Lung (tissue), 12 donors: ENCODE results near the gene HSD17B12. TPM values are rescaled to one million over a fixed set of nuclear protein-coding genes. Genes with fewer than 3 reads are reported as not detected.

Source experiments
- ATAC-seq: fragments of 200-7000 bp; cut with Tn5 transposase; one replicate; pipeline ENCODE4 v1.9.1; 2020; ENCODE audit warnings: moderate number of reproducible peaks; ENCODE audit not compliant: insufficient read depth, low FRiP score
- DNase-seq, 3 donors: peaks; one replicate each; pipeline ENCODE4 v3.0.0-alpha.2; 2013 to 2017
- H3K27ac ChIP-seq, 2 donors: one replicate each; pipeline ENCODE4 v1.5.1; 2013; ENCODE audit warnings: mild to moderate bottlenecking in 2 of 2, moderate library complexity in 2 of 2, control low read depth in 1 of 2, inconsistent platforms in 1 of 2, low read depth in 1 of 2, low read length in 1 of 2
- H3K27me3 ChIP-seq, 3 donors: one replicate each; pipeline ENCODE4 v1.5.1; 2013; ENCODE audit warnings: low read length in 2 of 3; ENCODE audit not compliant: control insufficient read depth in 3 of 3, insufficient read depth in 3 of 3
- H3K36me3 ChIP-seq, 4 donors: one replicate each; pipeline ENCODE4 v1.5.1; 2013; ENCODE audit warnings: low read length in 4 of 4, mild to moderate bottlenecking in 1 of 4, moderate library complexity in 1 of 4; ENCODE audit not compliant: control insufficient read depth in 4 of 4, insufficient read depth in 4 of 4
- H3K4me1 ChIP-seq, 5 donors: one replicate each; pipeline ENCODE4 v1.5.1; 2013; ENCODE audit warnings: low read length in 5 of 5, mild to moderate bottlenecking in 2 of 5, moderate library complexity in 1 of 5; ENCODE audit not compliant: control insufficient read depth in 5 of 5, insufficient read depth in 5 of 5
- H3K4me3 ChIP-seq: one replicate; pipeline ENCODE4 v1.5.1; 2013; ENCODE audit warnings: mild to moderate bottlenecking, control low read depth, moderate library complexity
- H3K9ac ChIP-seq, 2 donors: one replicate each; pipeline ENCODE4 v1.5.1; 2013; ENCODE audit warnings: low read length in 2 of 2, control low read depth in 1 of 2; ENCODE audit not compliant: insufficient read depth in 1 of 2
- H3K9me3 ChIP-seq, 4 donors: one replicate each; pipeline ENCODE4 v1.5.1; 2013; ENCODE audit warnings: low read length in 3 of 4, mild to moderate bottlenecking in 1 of 4, moderate library complexity in 1 of 4; ENCODE audit not compliant: control insufficient read depth in 4 of 4, insufficient read depth in 3 of 4
- CTCF ChIP-seq: IDR thresholded peaks from 2 replicates; pipeline ENCODE4 v1.5.1; 2012; ENCODE audit warnings: mild to moderate bottlenecking; ENCODE audit errors: control extremely low read depth, extremely low read depth
- WGBS, 2 donors: extraction: QIAGEN DNeasy Blood & Tissue Kit; methylation state at CpG; one replicate each; pipeline ENCODE4 v1.1.7; 2013; 5-methylcytosine and 5-hydroxymethylcytosine counted together
- polyA plus RNA-seq, 2 donors: library from polyadenylated mRNA; stranded (reverse); fragments of 200-250 nt; gene quantifications; one replicate each; pipeline ENCODE4 v1.2.1, GENCODE V29; 2013
- total RNA-seq, 2 donors: library from RNA; depleted of rRNA in 1 of 2; stranded (reverse); fragments of >200 nt in 1 of 2; gene quantifications; one replicate each; pipeline ENCODE4 v1.2.1, GENCODE V29; 2014 to 2021
- donor health status: control.
- donor health status: control.
- donor health status: Bipolar disorder and iron deficiency.
- donor health status: healthy.
- donor health status: DM: yes; HTN: yes; CAD: no.

Gene HSD17B12
- total and polyA plus RNA-seq, 4 donors: 37.3 to 118 (median 87.1) TPM

- Histone ChIP-seq H3K36me3 (peaks cover 2 to 5% (median 4%) of the 10 kb centered on the region in 4 donors), H3K9ac (no peak overlapping the region), H3K9me3 (no peaks in the 10 kb centered on the region), H3K4me1 (peaks cover 0 to 20% (median 6%) of the 10 kb centered on the region in 5 donors), H3K4me3 (no peak overlapping the region), H3K27ac (no peak overlapping the region), H3K27me3 (no peaks in the 10 kb centered on the region)
- ATAC-seq: no peak
- TF ChIP-seq CTCF: no peak
- 58 to 63% methylated on average over 1 of the region's 1 CpG for WGBS, 2 donors
- peak; percentile 33 to 86 (median 86) for DNase-seq
Measured at GRCh38 chr11:43833657-43834073, 153.1 kb downstream of the HSD17B12 start.

- Histone ChIP-seq H3K9ac (no peak overlapping the region), H3K27ac (no peak overlapping the region), H3K27me3 (no peaks in the 10 kb centered on the region), H3K9me3 (no peaks in the 10 kb centered on the region), H3K4me1 (peaks cover 0 to 21% (median 6%) of the 10 kb centered on the region in 5 donors), H3K36me3 (peaks cover 2 to 5% (median 5%) of the 10 kb centered on the region in 4 donors), H3K4me3 (no peak overlapping the region)
- no peak for TF ChIP-seq CTCF
- DNase-seq (no peak), ATAC-seq (no peak)
- WGBS, 2 donors: 74 to 82% methylated on average over 2 of the region's 2 CpGs
Measured at GRCh38 chr11:43834286-43834685, 153.7 kb downstream of the HSD17B12 start.

- Histone ChIP-seq H3K9ac (no peak overlapping the region), H3K9me3 (no peaks in the 10 kb centered on the region), H3K4me1 (peaks cover 0 to 21% (median 6%) of the 10 kb centered on the region in 5 donors), H3K36me3 (peaks cover 3 to 7% (median 5%) of the 10 kb centered on the region in 4 donors), H3K27me3 (no peaks in the 10 kb centered on the region), H3K4me3 (no peak overlapping the region), H3K27ac (no peak overlapping the region)
- no peak for ATAC-seq
- WGBS, 2 donors: 82 to 87% methylated on average over 7 of the region's 7 CpGs
- peak in 2 of 3 donors; percentile 13 to 17 for DNase-seq
- no peak for TF ChIP-seq CTCF
Measured at GRCh38 chr11:43835104-43835503, 154.6 kb downstream of the HSD17B12 start.

- no peak overlapping the region for H3K27ac ChIP-seq
- no peak overlapping the region for H3K9ac ChIP-seq
- TF ChIP-seq CTCF: no peak
- H3K4me1 ChIP-seq: peaks cover 0 to 18% (median 6%) of the 10 kb centered on the region in 5 donors
- peaks cover 3 to 15% (median 8%) of the 10 kb centered on the region in 4 donors for H3K36me3 ChIP-seq
- no peaks in the 10 kb centered on the region for H3K9me3 ChIP-seq
- H3K4me3 ChIP-seq: no peak overlapping the region
- H3K27me3 ChIP-seq: no peaks in the 10 kb centered on the region
- ATAC-seq: no peak
- no peak for DNase-seq
- 78% methylated on average over 4 of the region's 4 CpGs for WGBS, 2 donors
Measured at GRCh38 chr11:43837879-43838278, 157.3 kb downstream of the HSD17B12 start.
